A673 (cell line): Measurements from ENCODE around the gene GALNS. TPM values are rescaled to one million over a fixed set of nuclear protein-coding genes. Genes with fewer than 3 reads are reported as not detected.

Experiments
- BruUV-seq: library from RNA; stranded (reverse); fragments of 400-500 nt; replicated peaks from 2 replicates; lab custom pipeline; 2021; lab: Mats Ljungman, UMichigan
- CTCF ChIA-PET: fragments of 300-600 bp; sonication (Branson Sonifier 250); formaldehyde crosslinking; loops from one replicate; lab custom pipeline; 2022; ENCODE audit warnings: antibody characterized with exemption; lab: Charles Lee
- POLR2A ChIA-PET: fragments of 300-600 bp; sonication (Branson Sonifier 250); formaldehyde crosslinking; loops from one replicate; lab custom pipeline; 2022; ENCODE audit warnings: antibody characterized with exemption; ENCODE audit not compliant: low non-redundant PET; lab: Charles Lee
- DNase-seq: peaks from one replicate; pipeline ENCODE4 v3.0.0-alpha.2; 2015; ENCODE audit warnings: low spot score
- H3K27ac ChIP-seq: fragments of 200-600 bp; sonication (generic); 2 replicates; pipeline ENCODE4 v1.5.1; 2016; ENCODE audit warnings: mixed run types, low read depth, mild to moderate bottlenecking, mixed read lengths, antibody characterized with exemption, low read length; ENCODE audit not compliant: poor library complexity, severe bottlenecking
- H3K27me3 ChIP-seq: fragments of 200-600 bp; sonication (generic); replicated peaks from 2 replicates; pipeline ENCODE4 v1.6.1; 2017; ENCODE audit warnings: mixed run types, low read depth, mild to moderate bottlenecking, mixed read lengths, antibody characterized with exemption, low read length; ENCODE audit not compliant: insufficient read depth, poor library complexity
- H3K36me3 ChIP-seq: fragments of 200-600 bp; sonication (generic); 2 replicates; pipeline ENCODE4 v1.6.1; 2016; ENCODE audit warnings: mixed run types, mild to moderate bottlenecking, mixed read lengths, antibody characterized with exemption, low read length; ENCODE audit not compliant: insufficient read depth, poor library complexity, severe bottlenecking
- H3K4me1 ChIP-seq: fragments of 200-600 bp; sonication (generic); 2 replicates; pipeline ENCODE4 v1.6.1; 2017; ENCODE audit warnings: mixed run types, mild to moderate bottlenecking, mixed read lengths, antibody characterized with exemption, low read length; ENCODE audit not compliant: insufficient read depth, poor library complexity, severe bottlenecking
- H3K4me3 ChIP-seq: fragments of 200-600 bp; sonication (generic); 2 replicates; pipeline ENCODE4 v1.5.1; 2016; ENCODE audit warnings: low read depth, mixed run types, mild to moderate bottlenecking, mixed read lengths, low read length; ENCODE audit not compliant: poor library complexity, severe bottlenecking
- H3K9me3 ChIP-seq: fragments of 200-600 bp; sonication (generic); 2 replicates; pipeline ENCODE4 v1.6.1; 2016; ENCODE audit warnings: mixed run types, low read depth, mild to moderate bottlenecking, mixed read lengths, antibody characterized with exemption, low read length; ENCODE audit not compliant: poor library complexity, severe bottlenecking
- EZH2 ChIP-seq: fragments of 200-600 bp; sonication (generic); IDR thresholded peaks from 2 replicates; pipeline ENCODE4 v1.6.1; 2017; ENCODE audit warnings: borderline replicate concordance, low read depth, mild to moderate bottlenecking, mixed read lengths, antibody characterized with exemption, low read length; ENCODE audit not compliant: poor library complexity, severe bottlenecking
- intact Hi-C: fragments of 100-400 bp; cut with micrococcal nuclease; formaldehyde crosslinking; loops from one replicate; pipeline ENCODE4 v1.10.0; 2022; ENCODE audit not compliant: unreplicated experiment
- total RNA-seq: library from RNA; stranded (reverse); gene quantifications from 2 replicates; pipeline ENCODE4 v1.2.3, GENCODE V29; 2021
- TF ChIP-seq, protein P1 (sequence below): fragments of 300-800, 200-600 bp; sonication (generic); conservative IDR thresholded peaks from 2 replicates; pipeline ENCODE4 v1.5.1; 2017; ENCODE audit warnings: low read depth, mild to moderate bottlenecking, antibody characterized with exemption, low read length, moderate library complexity, mixed read lengths

The GALNS gene
- total RNA-seq, 1 experiment from 2014 or later: 54.8 TPM

DNA sequence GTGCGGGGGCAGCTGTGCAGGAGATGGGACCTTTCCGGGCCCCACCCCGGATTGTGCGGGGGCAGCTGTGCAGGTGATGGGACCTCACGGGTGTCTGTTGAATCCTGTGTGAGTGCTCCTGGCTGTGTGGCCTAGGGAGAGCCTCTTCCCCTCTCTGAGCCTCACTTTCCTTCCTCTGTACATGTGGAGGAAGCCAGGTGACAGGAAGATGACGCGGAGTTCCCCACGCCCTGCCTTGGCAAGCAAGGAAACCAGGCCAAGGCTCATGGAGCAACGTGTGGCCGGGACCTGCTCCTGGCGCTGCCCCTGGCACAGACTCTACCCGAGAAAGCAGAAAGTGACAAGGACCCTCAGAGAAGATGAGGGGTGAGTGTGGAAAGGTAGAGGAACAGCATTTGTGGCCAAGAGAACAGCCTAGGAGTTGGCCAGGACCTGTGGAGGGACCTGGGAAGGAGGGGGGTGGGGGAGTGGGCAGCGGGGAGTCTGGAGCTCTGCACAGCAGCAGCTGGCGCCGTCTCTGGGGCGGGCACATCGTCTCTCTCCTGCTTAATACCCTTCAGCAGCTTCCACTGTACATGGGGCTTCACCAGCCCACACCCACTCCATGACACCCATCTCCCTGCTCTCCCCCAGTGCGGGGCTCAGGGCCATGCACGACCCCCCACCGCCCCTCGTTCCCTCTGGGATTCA is 48.1 kb upstream of the GALNS start:
- POLR2A ChIA-PET: no interaction called here
- CTCF ChIA-PET: no interaction called here
- Histone ChIP-seq H3K27ac (no peak overlapping the region), H3K27me3 (no peaks in the 10 kb centered on the region), H3K9me3 (no peaks in the 10 kb centered on the region), H3K4me3 (no peak overlapping the region), H3K36me3 (no peaks in the 10 kb centered on the region), H3K4me1 (peaks cover 4% of the 10 kb centered on the region)
- BruUV-seq: no TSS peak
- no peak for DNase-seq
- intact Hi-C loops: no loop called here
- no peak for TF ChIP-seq EZH2
- TF ChIP-seq, protein P1, sequence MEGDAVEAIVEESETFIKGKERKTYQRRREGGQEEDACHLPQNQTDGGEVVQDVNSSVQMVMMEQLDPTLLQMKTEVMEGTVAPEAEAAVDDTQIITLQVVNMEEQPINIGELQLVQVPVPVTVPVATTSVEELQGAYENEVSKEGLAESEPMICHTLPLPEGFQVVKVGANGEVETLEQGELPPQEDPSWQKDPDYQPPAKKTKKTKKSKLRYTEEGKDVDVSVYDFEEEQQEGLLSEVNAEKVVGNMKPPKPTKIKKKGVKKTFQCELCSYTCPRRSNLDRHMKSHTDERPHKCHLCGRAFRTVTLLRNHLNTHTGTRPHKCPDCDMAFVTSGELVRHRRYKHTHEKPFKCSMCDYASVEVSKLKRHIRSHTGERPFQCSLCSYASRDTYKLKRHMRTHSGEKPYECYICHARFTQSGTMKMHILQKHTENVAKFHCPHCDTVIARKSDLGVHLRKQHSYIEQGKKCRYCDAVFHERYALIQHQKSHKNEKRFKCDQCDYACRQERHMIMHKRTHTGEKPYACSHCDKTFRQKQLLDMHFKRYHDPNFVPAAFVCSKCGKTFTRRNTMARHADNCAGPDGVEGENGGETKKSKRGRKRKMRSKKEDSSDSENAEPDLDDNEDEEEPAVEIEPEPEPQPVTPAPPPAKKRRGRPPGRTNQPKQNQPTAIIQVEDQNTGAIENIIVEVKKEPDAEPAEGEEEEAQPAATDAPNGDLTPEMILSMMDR: no peak

DNA sequence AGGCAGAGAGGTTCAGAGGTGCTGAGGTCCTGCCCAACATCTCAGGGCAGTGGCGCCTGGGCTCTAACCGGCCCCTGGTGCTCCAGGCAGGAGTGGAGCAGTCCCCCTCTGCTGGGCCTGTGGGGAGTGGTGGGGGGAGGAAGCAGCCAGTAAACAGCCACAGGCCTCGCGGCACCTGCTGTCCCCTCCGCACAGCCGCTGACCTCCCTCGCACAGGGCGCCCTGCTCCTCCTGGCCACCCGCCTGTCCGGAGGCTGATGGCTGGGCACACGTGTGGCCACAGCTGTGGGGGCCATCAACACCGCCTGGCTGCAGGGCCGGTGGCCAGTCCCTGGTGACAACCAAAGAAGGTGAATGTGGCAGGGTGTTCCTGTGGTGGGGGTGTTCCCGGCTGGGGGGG is 46.5 kb upstream of the GALNS start:
- ChIA-PET CTCF (no interaction called here), POLR2A (no interaction called here)
- no peaks in the 10 kb centered on the region for H3K27me3 ChIP-seq
- no peaks in the 10 kb centered on the region for H3K9me3 ChIP-seq
- no peaks in the 10 kb centered on the region for H3K36me3 ChIP-seq
- no peak overlapping the region for H3K4me3 ChIP-seq
- peaks cover 4% of the 10 kb centered on the region for H3K4me1 ChIP-seq
- intact Hi-C loops: no loop called here
- no peak for DNase-seq
- H3K27ac ChIP-seq: no peak overlapping the region
- BruUV-seq: no TSS peak
- no peak for TF ChIP-seq EZH2
- TF ChIP-seq, protein P1: no peak

GRCh38 chr16:88902744-88903143 is 46.0 kb upstream of the GALNS start:
- CTCF ChIA-PET: no interaction called here

More at GRCh38 chr16:88902744-88903143, 46.0 kb upstream of the GALNS start:
- Histone ChIP-seq H3K36me3 (no peaks in the 10 kb centered on the region), H3K9me3 (no peaks in the 10 kb centered on the region), H3K4me3 (no peak overlapping the region), H3K27ac (no peak overlapping the region), H3K27me3 (no peaks in the 10 kb centered on the region), H3K4me1 (peaks cover 4% of the 10 kb centered on the region)
- intact Hi-C loops: no loop called here
- POLR2A ChIA-PET: no interaction called here
- no peak for DNase-seq
- TF ChIP-seq, protein P1: no peak
- TF ChIP-seq EZH2: no peak
- BruUV-seq: no TSS peak
